ENCODE data around the gene PARP15.

The PARP15 gene

DNA sequence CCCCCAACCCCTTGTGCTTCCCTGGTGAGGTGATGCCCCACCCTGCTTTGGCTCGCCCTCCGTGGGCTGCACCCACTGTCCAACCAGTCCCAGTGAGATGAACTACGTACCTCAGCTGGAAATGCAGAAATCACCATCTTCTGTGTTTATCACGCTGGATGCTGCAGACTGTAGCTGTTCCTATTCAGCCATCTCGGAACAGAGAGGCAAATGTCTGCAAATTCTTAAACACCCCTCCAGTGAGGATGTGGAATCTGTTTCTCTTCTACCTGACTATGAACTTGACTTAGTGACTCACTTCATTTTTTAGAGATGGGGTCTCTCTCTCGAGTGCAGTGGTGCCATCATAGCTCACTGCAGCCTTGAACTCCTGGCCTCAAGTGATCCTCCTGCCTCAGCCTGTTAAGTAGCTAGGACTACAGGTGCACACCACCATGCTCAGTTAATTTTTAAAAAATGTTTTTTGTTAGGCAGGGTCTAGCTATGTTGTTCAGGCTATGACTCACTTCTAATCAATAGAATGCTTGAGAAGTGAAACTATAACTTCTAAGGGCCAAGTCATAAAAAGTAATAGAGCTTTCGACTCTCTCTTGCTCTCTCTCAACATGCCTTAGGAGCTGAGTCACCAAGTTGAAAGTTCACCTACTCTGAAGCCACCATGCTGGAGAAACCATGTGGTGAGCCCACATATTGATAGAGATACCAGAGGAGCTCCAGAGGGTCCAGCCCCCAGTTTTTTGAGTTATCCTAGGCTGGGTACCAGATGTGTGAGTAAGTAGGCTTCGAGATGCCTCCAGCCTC, 91.7 kb downstream of the PARP15 start:
- DNase-seq, result no peak

DNA sequence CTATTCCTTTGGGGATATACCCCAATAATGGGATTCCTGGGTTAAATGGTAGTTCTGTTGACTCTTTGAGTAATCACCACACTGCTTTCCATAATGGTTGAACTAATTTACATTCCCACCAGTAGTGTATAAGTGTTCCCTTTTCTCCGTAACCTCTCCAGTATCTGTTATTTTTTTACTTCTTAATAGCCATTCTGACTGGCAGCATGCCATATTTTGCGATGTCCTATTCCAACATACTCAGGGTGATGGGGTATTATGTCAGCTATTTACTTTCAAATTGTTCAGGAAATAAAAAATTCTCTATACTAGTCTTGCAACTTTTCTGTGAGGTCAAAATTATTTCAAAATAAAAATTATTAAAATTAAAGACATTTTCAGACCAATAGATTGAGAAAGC, 94.1 kb downstream of the PARP15 start:
- DNase-seq, result no peak

DNA sequence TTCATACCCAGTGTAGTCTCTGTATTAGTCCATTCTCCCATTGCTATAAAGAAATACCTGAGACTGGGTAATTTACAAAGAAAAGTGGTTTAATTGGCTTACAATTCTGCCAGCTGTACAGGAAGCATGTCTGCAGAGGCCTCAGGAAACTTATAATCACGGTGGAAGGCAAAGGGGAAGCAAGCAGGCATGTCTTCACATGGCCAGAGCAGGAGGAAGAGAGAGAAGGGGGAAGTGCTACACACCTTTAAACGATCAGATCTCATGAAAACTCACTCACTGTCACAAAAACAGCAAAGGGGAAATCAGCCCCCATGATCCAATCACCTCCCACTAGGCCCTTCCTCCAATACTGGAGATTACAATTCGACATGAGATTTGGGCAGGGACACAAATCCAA, 96.9 kb downstream of the PARP15 start:
- peak in 2 of 4 experiments; percentile 3 to 30 for DNase-seq

DNA sequence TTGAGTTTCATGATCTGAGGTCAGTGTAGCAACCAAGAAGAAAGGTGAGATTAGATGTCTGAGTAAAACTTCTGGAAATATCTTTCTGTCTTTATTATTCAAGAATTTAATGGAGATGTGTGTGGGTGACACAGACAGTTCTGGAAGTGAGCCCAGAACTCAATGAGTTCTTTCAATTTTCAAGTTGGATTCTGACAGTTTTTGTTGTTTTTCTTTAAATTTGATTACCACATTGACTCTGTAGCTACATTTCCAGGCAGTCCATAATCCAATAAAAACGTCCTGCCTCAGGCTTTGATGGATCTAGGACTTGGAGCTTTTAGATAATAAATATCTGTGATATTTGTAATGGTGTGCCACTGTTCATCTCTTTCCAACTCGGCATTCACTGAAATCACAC, 99.3 kb downstream of the PARP15 start:
- no peak for DNase-seq

DNA sequence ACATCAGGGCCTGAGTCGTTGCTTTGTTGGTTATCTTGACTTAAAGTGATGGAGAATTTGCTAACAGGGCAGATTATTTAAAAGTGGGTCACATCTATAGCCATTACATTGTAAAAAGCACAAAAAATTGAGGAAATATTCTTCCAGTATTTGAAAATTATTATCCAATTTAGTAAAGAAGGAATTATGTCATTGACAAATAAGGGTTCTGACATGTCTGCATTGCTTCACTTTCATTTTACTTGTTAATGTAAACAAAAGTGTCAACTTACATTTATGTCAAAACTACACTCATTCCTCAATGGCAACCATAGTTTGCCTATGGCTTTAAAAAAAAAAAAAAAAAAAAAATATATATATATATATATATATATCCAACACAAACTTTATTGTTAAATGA, 99.8 kb downstream of the PARP15 start:
- no peak for DNase-seq

- DNase-seq, result peak; percentile 75 to 88 (median 80)
Observed at GRCh38 chr3:122678506-122678905, 101.1 kb downstream of the PARP15 start.

DNA sequence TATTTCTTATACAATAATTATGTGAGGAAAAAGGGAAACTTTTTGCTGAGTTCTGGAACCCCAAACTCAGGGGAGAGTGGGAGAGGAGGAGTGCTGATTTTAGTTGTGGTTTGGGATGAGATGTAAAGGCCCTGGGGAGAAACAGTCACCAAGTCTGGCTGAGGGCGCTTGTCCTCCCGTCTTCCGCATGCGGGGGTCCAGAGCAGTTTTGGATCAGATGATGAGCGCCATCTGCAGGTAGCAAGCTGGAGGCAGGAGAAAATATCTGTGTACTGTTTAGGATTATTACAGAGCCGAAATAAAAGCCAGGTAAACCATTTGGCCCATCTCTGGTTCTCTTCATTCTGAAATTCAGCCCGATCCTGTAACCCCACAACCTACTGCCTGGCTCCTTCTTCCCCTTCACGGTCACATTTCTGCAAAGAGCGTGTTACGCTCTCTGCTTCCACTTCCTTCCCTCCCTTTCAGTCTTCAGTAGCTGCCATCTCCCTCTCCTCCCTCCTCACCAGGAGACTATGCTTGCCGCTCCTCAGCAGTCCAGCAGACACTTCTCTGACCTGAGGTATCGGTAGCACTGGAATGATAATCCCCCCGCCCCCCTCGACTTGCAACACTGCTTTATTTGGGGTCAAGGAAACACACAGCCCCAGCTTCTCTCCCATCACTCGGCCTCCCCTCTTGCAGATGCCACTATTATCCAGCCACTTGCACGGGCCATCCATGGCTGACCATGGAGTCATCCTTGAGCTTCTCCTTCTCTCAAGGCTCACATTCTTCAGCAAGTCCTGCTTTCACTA, 101.8 kb downstream of the PARP15 start:
- peak; percentile 68 to 84 (median 80) for DNase-seq

DNA sequence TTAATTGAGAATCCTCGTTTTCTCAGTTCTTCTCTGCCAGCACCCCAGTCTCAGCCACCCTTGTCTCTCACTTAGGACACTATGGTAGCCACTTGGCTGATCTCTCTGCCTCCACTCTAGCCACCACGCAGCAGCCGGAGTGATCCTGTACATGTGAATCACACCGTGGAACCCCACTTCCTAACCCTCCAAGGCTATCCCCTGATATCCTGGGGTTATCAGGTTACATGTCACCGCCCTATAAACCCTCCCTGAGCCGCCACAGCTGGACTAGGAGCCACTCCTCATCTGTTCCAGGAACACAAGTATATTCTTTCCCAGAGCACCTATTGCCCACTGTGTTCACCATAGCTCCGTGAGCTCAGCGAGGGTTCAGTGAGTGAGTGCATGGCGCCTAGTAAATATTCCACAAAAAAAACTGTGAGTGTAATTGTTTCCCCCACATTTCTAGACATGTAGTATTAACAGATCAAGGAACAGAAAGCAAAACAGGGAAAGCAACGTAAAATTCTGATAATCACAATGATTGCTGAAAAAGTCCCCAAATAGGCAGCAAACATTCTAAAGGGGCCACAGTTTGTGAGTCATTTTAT, 102.5 kb downstream of the PARP15 start:
- peak in 3 of 4 experiments; percentile 3 to 18 (median 15) for DNase-seq

DNA sequence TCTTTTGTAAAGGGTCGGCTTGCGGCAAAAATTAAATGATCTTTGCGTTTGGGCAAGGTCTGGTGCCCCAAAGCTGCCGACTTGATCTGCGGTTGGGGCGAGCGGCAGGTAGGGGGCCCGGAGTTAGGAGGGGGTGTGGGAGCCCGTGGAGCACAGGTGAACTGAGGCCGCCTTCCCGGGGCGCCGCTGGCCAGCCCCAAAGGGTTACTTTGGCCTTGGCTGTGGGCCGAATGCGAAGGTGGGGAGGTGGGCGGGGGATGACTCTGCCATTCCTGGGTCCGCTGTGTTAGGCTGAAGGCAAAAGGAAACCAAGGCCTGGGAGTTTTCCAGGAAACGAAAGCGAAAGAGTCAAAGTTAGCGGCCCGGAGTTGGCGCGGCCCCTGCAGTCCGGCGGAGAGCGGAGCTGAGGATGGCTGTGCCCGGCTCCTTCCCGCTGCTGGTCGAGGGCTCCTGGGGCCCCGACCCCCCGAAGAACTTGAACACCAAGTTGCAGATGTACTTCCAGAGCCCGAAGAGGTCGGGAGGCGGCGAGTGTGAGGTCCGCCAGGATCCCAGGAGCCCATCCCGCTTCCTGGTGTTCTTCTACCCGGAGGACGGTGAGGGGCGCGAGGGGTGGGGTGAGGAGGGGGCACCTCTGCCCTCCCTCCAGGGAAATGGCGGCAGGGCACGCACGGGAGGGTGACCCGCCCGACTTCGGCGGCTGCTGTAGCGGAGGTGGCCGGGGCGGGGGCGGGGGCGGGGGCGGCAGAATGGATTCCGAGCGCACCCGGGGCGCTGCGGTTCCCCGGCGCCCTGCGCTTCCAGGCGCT, 103.2 kb downstream of the PARP15 start, which contains the start of gene PARP14:
PARP14 (plus strand) TSS at position 365 of the 809 bp plus-strand sequence; CDS start at position 410, 45 bp downstream.
- DNase-seq, result peak; percentile 71 to 85 (median 80)

DNA sequence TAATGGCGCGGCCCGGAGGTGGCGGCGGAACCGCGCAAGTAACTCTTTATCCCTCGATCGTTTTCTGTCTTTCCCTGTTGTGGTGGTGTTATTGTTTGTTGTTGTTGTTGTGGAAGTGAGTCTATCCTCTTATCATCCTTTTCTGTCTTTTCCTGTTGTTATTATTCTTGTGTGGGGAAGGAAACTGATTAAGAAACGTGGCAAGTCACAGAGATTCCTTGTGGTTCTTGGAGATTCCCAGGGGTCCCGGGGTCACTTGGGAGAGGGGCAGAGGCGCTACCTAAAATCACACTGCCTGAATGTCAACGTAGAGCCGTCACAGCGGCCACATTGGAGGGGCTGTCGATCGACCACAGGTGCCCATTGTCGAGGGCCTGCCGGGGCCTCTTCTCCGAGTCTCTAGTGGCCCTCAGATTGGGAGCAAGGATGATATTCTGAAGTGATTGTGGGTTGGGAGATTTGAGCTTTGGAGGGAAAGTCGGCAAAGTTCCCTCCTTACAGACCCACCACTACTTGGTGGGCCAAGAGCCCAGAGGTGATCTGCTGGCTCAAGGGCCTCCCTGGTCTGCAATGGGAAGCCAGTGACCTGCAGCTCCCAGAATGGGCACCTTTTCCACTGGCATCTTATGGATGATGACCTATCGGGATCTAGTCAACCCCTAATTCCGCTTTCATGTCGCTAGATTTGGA, 104.0 kb downstream of the PARP15 start:
- DNase-seq, result peak in 3 of 4 experiments; percentile 5 to 13 (median 7)

DNA sequence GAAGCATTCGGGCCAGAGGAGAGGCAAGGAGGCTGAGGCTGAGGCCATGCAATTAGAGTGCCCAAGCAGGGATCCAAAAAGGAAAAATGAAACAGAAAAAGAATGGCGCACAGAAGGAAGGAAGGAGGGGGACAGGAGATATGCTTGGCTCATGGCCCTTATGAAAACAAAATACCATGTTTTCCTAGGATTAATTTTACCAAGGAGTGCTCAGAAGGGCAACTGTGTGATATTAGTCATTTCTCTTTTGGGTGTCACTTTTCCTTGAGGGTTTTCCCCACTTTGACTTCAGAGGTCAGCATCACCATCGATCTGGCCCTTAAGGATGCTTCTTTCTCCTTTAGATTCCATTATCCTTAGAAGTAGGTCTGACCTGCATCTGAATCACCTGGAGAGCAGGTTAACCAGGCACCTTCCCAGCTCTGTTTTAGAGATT, 104.5 kb downstream of the PARP15 start:
- peak in 2 of 4 experiments; percentile 11 for DNase-seq

- peak; percentile 24 to 68 (median 52) for DNase-seq
Observed at GRCh38 chr3:122682778-122683411, 105.4 kb downstream of the PARP15 start.

DNA sequence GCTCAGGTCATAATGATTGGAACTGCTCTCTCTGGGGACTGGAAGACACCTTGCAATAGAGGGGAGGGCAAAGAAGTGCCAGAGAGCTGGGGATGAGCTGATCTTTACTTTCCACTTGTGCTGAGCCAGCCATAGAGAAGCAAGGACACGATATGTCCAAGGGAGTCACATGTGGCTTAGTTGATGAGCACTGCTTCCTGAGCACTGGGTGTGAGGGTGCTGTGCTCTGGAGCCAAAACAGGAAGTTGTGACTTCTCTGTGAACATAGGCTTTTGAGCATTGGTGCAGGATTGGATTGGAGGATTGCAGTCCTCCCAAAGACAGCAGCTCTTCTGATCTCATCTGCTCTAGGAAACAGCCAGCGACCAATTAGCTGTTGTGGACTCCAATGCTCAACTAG, 109.8 kb downstream of the PARP15 start:
- DNase-seq, result peak; percentile 6 to 69 (median 42)

All from suppressor macrophage (primary cell).